ENCODE data around the gene SHC3. TPM values are rescaled to one million over a fixed set of nuclear protein-coding genes. Genes with fewer than 3 reads are reported as not detected.

SHC3 gene
- total RNA-seq, 1 experiment from 2014 or later, result 0.27 TPM

GRCh38 chr9:89077519-89077918 is 101.1 kb downstream of the SHC3 start:
- no peaks in the 10 kb centered on the region for H4K20me1 ChIP-seq (ENCODE audit: insufficient read depth)
- H3K36me3 ChIP-seq (ENCODE audit: control insufficient read depth in 1 of 2, insufficient read depth in 2 of 2, low read length in 2 of 2), result no peaks in the 10 kb centered on the region
- DNase-seq (ENCODE audit: low read depth, low spot score) (no peak), ATAC-seq (no peak)
- no peak overlapping the region for H3K4me3 ChIP-seq (replicated peaks in 1 of 2; ENCODE audit: low read depth in 1 of 2, low read length in 2 of 2)
- POLR2A ChIA-PET, result no interaction called here
- no TSS peak for BruUV-seq (replicated peaks)
- H3K4me1 ChIP-seq (ENCODE audit: control insufficient read depth in 1 of 2, insufficient read depth in 2 of 2, low read length in 2 of 2), result no peaks in the 10 kb centered on the region
- no peaks in the 10 kb centered on the region for H3K27me3 ChIP-seq (ENCODE audit: insufficient read depth, low read length)
- no peak overlapping the region for H3K4me2 ChIP-seq (ENCODE audit: low read length)
- H3K27ac ChIP-seq (ENCODE audit: low read depth, low read length), result no peak overlapping the region
- intact Hi-C loops (cut with micrococcal nuclease), result no loop called here
- TF ChIP-seq YY1 (IDR thresholded peaks at IDR 0.05; ENCODE audit: extremely low read depth, insufficient replicate concordance, low read depth, low read length), result no peak
- no peak for TF ChIP-seq FOSL1 (IDR thresholded peaks at IDR 0.05; ENCODE audit: low read depth)
- TF ChIP-seq TCF7L2 (IDR thresholded peaks at IDR 0.05; ENCODE audit: borderline replicate concordance, extremely low read depth, insufficient read depth, insufficient read length), result no peak
- TF ChIP-seq EZH2 (IDR thresholded peaks at IDR 0.05), result no peak
- H3K9ac ChIP-seq (ENCODE audit: low read length), result no peak overlapping the region
- no peaks in the 10 kb centered on the region for H3K79me2 ChIP-seq (ENCODE audit: insufficient read depth, low read length)
- H3K9me3 ChIP-seq (ENCODE audit: control insufficient read depth in 1 of 2, insufficient read depth in 1 of 2, low read depth in 1 of 2, low read length in 2 of 2), result no peaks in the 10 kb centered on the region
- RAD21 ChIA-PET (ENCODE audit: low non-redundant PET in 1 of 2, low total read pairs in 2 of 2, uncharacterized antibody in 2 of 2, unreplicated experiment in 2 of 2), result no interaction called here
- no peaks in the 10 kb centered on the region for H3K9me2 ChIP-seq (ENCODE audit: insufficient read depth)
- CTCF ChIA-PET, result no interaction called here
- H2AFZ ChIP-seq (ENCODE audit: low read depth, low read length, poor library complexity, severe bottlenecking), result no peak overlapping the region

- no peak for ATAC-seq
- BruUV-seq (replicated peaks), result no TSS peak
- RAD21 ChIA-PET (ENCODE audit: low non-redundant PET in 1 of 2, low total read pairs in 2 of 2, uncharacterized antibody in 2 of 2, unreplicated experiment in 2 of 2), result no interaction called here
- H4K20me1 ChIP-seq (ENCODE audit: insufficient read depth), result no peaks in the 10 kb centered on the region
- POLR2A ChIA-PET, result no interaction called here
- no peaks in the 10 kb centered on the region for H3K4me1 ChIP-seq (ENCODE audit: control insufficient read depth in 1 of 2, insufficient read depth in 2 of 2, low read length in 2 of 2)
- H3K9ac ChIP-seq (ENCODE audit: low read length), result no peak overlapping the region
- intact Hi-C loops (cut with micrococcal nuclease), result no loop called here
- CTCF ChIA-PET, result no interaction called here
- H3K9me3 ChIP-seq (ENCODE audit: control insufficient read depth in 1 of 2, insufficient read depth in 1 of 2, low read depth in 1 of 2, low read length in 2 of 2), result no peaks in the 10 kb centered on the region
- no peak for DNase-seq (ENCODE audit: low read depth, low spot score)
- no peaks in the 10 kb centered on the region for H3K79me2 ChIP-seq (ENCODE audit: insufficient read depth, low read length)
- no peak overlapping the region for H3K27ac ChIP-seq (ENCODE audit: low read depth, low read length)
- H2AFZ ChIP-seq (ENCODE audit: low read depth, low read length, poor library complexity, severe bottlenecking), result no peak overlapping the region
- no peak for TF ChIP-seq CBX3 (IDR thresholded peaks at IDR 0.05; ENCODE audit: low read depth)
- TF ChIP-seq SP1 (IDR thresholded peaks at IDR 0.05; ENCODE audit: low read depth), result no peak
- no peak for TF ChIP-seq JUND (IDR thresholded peaks at IDR 0.05)
- no peak for TF ChIP-seq TCF7L2 (IDR thresholded peaks at IDR 0.05; ENCODE audit: borderline replicate concordance, extremely low read depth, insufficient read depth, insufficient read length)
- no peak for TF ChIP-seq ZBTB33 (IDR thresholded peaks at IDR 0.05; ENCODE audit: extremely low read depth, insufficient replicate concordance, low read length)
- no peak for TF ChIP-seq EGR1 (IDR thresholded peaks at IDR 0.05; ENCODE audit: low read depth)
- TF ChIP-seq SRF (IDR thresholded peaks at IDR 0.05; ENCODE audit: low read depth), result no peak
- TF ChIP-seq MAX (IDR thresholded peaks at IDR 0.05), result no peak
- no peak for TF ChIP-seq CEBPB (IDR thresholded peaks at IDR 0.05; ENCODE audit: low read depth)
- no peak for TF ChIP-seq CTCF (IDR thresholded peaks at IDR 0.05 in 2 of 3, conservative IDR thresholded peaks at IDR 0.05 in 1 of 3; ENCODE audit: borderline replicate concordance in 1 of 3, insufficient read depth in 1 of 3, low read depth in 2 of 3, low read length in 2 of 3)
- TF ChIP-seq ATF3 (IDR thresholded peaks at IDR 0.05), result no peak
- no peak for TF ChIP-seq YY1 (IDR thresholded peaks at IDR 0.05; ENCODE audit: extremely low read depth, insufficient replicate concordance, low read depth, low read length)
- no peak for TF ChIP-seq EZH2 (IDR thresholded peaks at IDR 0.05)
- TF ChIP-seq ZFX (IDR thresholded peaks at IDR 0.05), result no peak
- TF ChIP-seq EZH2phosphoT487 (IDR thresholded peaks at IDR 0.05; ENCODE audit: borderline replicate concordance), result no peak
- TF ChIP-seq FOSL1 (IDR thresholded peaks at IDR 0.05; ENCODE audit: low read depth), result no peak
- TF ChIP-seq POLR2AphosphoS5 (IDR thresholded peaks at IDR 0.05; ENCODE audit: low read depth, low read length), result no peak
- no peak for TF ChIP-seq SIN3A (IDR thresholded peaks at IDR 0.05; ENCODE audit: low read depth)
- no peaks in the 10 kb centered on the region for H3K9me2 ChIP-seq (ENCODE audit: insufficient read depth)
- H3K4me2 ChIP-seq (ENCODE audit: low read length), result no peak overlapping the region
- H3K36me3 ChIP-seq (ENCODE audit: control insufficient read depth in 1 of 2, insufficient read depth in 2 of 2, low read length in 2 of 2), result no peaks in the 10 kb centered on the region
- no peak overlapping the region for H3K4me3 ChIP-seq (replicated peaks in 1 of 2; ENCODE audit: low read depth in 1 of 2, low read length in 2 of 2)
- no peaks in the 10 kb centered on the region for H3K27me3 ChIP-seq (ENCODE audit: insufficient read depth, low read length)
These were observed 105.2 kb downstream of the SHC3 start for GRCh38 chr9:89073397-89073796.

All from HCT116 (cell line).